ENCODE data around the gene SF3B2.

The SF3B2 gene

GRCh38 chr11:66064571-66064970 lies 12.4 kb downstream of the SF3B2 start:
- H3K27me3 ChIP-seq (ENCODE audit: control insufficient read depth in 1 of 2, insufficient read depth in 2 of 2, low read length in 2 of 2): no peaks in the 10 kb centered on the region
- H3K9me3 ChIP-seq (ENCODE audit: control insufficient read depth in 1 of 2, low read length in 2 of 2): no peaks in the 10 kb centered on the region
- no peak overlapping the region for H3K4me3 ChIP-seq (ENCODE audit: low read depth in 1 of 2, low read length in 2 of 2)
- H3K27ac ChIP-seq (ENCODE audit: low read depth, low read length): no peak overlapping the region
- H3K36me3 ChIP-seq (ENCODE audit: control insufficient read depth in 1 of 2, insufficient read depth in 2 of 2, low read length in 2 of 2): peaks cover 57 to 91% of the 10 kb centered on the region in 2 donors
- H3K4me1 ChIP-seq (ENCODE audit: control insufficient read depth in 1 of 2, insufficient read depth in 2 of 2, low read length in 2 of 2): peaks cover 9 to 12% of the 10 kb centered on the region in 2 donors
- no peak overlapping the region for H3K9ac ChIP-seq (ENCODE audit: low read depth in 1 of 2, low read length in 2 of 2)

GRCh38 chr11:66066751-66067150 lies 14.6 kb downstream of the SF3B2 start:
- H3K9me3 ChIP-seq (ENCODE audit: control insufficient read depth in 1 of 2, low read length in 2 of 2): no peaks in the 10 kb centered on the region
- no peak overlapping the region for H3K9ac ChIP-seq (ENCODE audit: low read depth in 1 of 2, low read length in 2 of 2)
- H3K36me3 ChIP-seq (ENCODE audit: control insufficient read depth in 1 of 2, insufficient read depth in 2 of 2, low read length in 2 of 2): peaks cover 36 to 69% of the 10 kb centered on the region in 2 donors
- H3K27ac ChIP-seq (ENCODE audit: low read depth, low read length): no peak overlapping the region
- peaks cover 9 to 16% of the 10 kb centered on the region in 2 donors for H3K4me1 ChIP-seq (ENCODE audit: control insufficient read depth in 1 of 2, insufficient read depth in 2 of 2, low read length in 2 of 2)
- no peak overlapping the region for H3K4me3 ChIP-seq (ENCODE audit: low read depth in 1 of 2, low read length in 2 of 2)
- no peaks in the 10 kb centered on the region for H3K27me3 ChIP-seq (ENCODE audit: control insufficient read depth in 1 of 2, insufficient read depth in 2 of 2, low read length in 2 of 2)

GRCh38 chr11:66067640-66068039 lies 15.5 kb downstream of the SF3B2 start:
- H3K4me1 ChIP-seq (ENCODE audit: control insufficient read depth in 1 of 2, insufficient read depth in 2 of 2, low read length in 2 of 2): peaks cover 9 to 16% of the 10 kb centered on the region in 2 donors
- no peaks in the 10 kb centered on the region for H3K27me3 ChIP-seq (ENCODE audit: control insufficient read depth in 1 of 2, insufficient read depth in 2 of 2, low read length in 2 of 2)
- H3K9ac ChIP-seq (ENCODE audit: low read depth in 1 of 2, low read length in 2 of 2): no peak overlapping the region
- peaks cover 34 to 61% of the 10 kb centered on the region in 2 donors for H3K36me3 ChIP-seq (ENCODE audit: control insufficient read depth in 1 of 2, insufficient read depth in 2 of 2, low read length in 2 of 2)
- H3K4me3 ChIP-seq (ENCODE audit: low read depth in 1 of 2, low read length in 2 of 2): no peak overlapping the region
- no peak overlapping the region for H3K27ac ChIP-seq (ENCODE audit: low read depth, low read length)
- H3K9me3 ChIP-seq (ENCODE audit: control insufficient read depth in 1 of 2, low read length in 2 of 2): no peaks in the 10 kb centered on the region

GRCh38 chr11:66068154-66068821 lies 16.1 kb downstream of the SF3B2 start:
- Histone ChIP-seq H3K36me3 (ENCODE audit: control insufficient read depth in 1 of 2, insufficient read depth in 2 of 2, low read length in 2 of 2) (peaks cover 28 to 54% of the 10 kb centered on the region in 2 donors), H3K9me3 (ENCODE audit: control insufficient read depth in 1 of 2, low read length in 2 of 2) (no peaks in the 10 kb centered on the region), H3K4me1 (ENCODE audit: control insufficient read depth in 1 of 2, insufficient read depth in 2 of 2, low read length in 2 of 2) (peaks cover 9 to 16% of the 10 kb centered on the region in 2 donors), H3K4me3 (ENCODE audit: low read depth in 1 of 2, low read length in 2 of 2) (no peak overlapping the region), H3K27me3 (ENCODE audit: control insufficient read depth in 1 of 2, insufficient read depth in 2 of 2, low read length in 2 of 2) (no peaks in the 10 kb centered on the region), H3K27ac (ENCODE audit: low read depth, low read length) (peak overlapping the region; percentile 62), H3K9ac (ENCODE audit: low read depth in 1 of 2, low read length in 2 of 2) (no peak overlapping the region)

GRCh38 chr11:66068923-66069714 lies 17.0 kb downstream of the SF3B2 start:
- Histone ChIP-seq H3K4me1 (ENCODE audit: control insufficient read depth in 1 of 2, insufficient read depth in 2 of 2, low read length in 2 of 2) (peaks cover 9 to 16% of the 10 kb centered on the region in 2 donors), H3K27me3 (ENCODE audit: control insufficient read depth in 1 of 2, insufficient read depth in 2 of 2, low read length in 2 of 2) (no peaks in the 10 kb centered on the region), H3K4me3 (ENCODE audit: low read depth in 1 of 2, low read length in 2 of 2) (peak overlapping the region; percentile 61 to 62), H3K27ac (ENCODE audit: low read depth, low read length) (peak overlapping the region; percentile 62), H3K9me3 (ENCODE audit: control insufficient read depth in 1 of 2, low read length in 2 of 2) (no peaks in the 10 kb centered on the region), H3K36me3 (ENCODE audit: control insufficient read depth in 1 of 2, insufficient read depth in 2 of 2, low read length in 2 of 2) (peaks cover 19 to 46% of the 10 kb centered on the region in 2 donors), H3K9ac (ENCODE audit: low read depth in 1 of 2, low read length in 2 of 2) (peak overlapping the region; percentile 52 to 55)

- peak within 1 kb of the TSS; percentile 62 to 72 for H3K4me3 ChIP-seq (ENCODE audit: low read depth in 1 of 2, low read length in 2 of 2)
- H3K36me3 ChIP-seq (ENCODE audit: control insufficient read depth in 1 of 2, insufficient read depth in 2 of 2, low read length in 2 of 2): peaks cover 18 to 37% of the 10 kb centered on the region in 2 donors
- H3K9me3 ChIP-seq (ENCODE audit: control insufficient read depth in 1 of 2, low read length in 2 of 2): no peaks in the 10 kb centered on the region
- H3K4me1 ChIP-seq (ENCODE audit: control insufficient read depth in 1 of 2, insufficient read depth in 2 of 2, low read length in 2 of 2): peaks cover 9 to 16% of the 10 kb centered on the region in 2 donors
- no peaks in the 10 kb centered on the region for H3K27me3 ChIP-seq (ENCODE audit: control insufficient read depth in 1 of 2, insufficient read depth in 2 of 2, low read length in 2 of 2)
- peak within 1 kb of the TSS; percentile 55 to 60 for H3K9ac ChIP-seq (ENCODE audit: low read depth in 1 of 2, low read length in 2 of 2)
- peak within 1 kb of the TSS; percentile 62 for H3K27ac ChIP-seq (ENCODE audit: low read depth, low read length)
Measured at GRCh38 chr11:66069715-66070603, 17.8 kb downstream of the SF3B2 start, which contains the start of gene PACS1. TSS of gene PACS1 (plus strand) at chr11:66070272. CDS start at chr11:66070487, 215 bp downstream.

GRCh38 chr11:66070604-66071380 lies 18.6 kb downstream of the SF3B2 start:
- Histone ChIP-seq H3K9me3 (ENCODE audit: control insufficient read depth in 1 of 2, low read length in 2 of 2) (no peaks in the 10 kb centered on the region), H3K4me1 (ENCODE audit: control insufficient read depth in 1 of 2, insufficient read depth in 2 of 2, low read length in 2 of 2) (peaks cover 9 to 16% of the 10 kb centered on the region in 2 donors), H3K27me3 (ENCODE audit: control insufficient read depth in 1 of 2, insufficient read depth in 2 of 2, low read length in 2 of 2) (no peaks in the 10 kb centered on the region), H3K27ac (ENCODE audit: low read depth, low read length) (peak overlapping the region; percentile 22), H3K9ac (ENCODE audit: low read depth in 1 of 2, low read length in 2 of 2) (peak overlapping the region; percentile 52 to 60), H3K4me3 (ENCODE audit: low read depth in 1 of 2, low read length in 2 of 2) (peak overlapping the region; percentile 56 to 72), H3K36me3 (ENCODE audit: control insufficient read depth in 1 of 2, insufficient read depth in 2 of 2, low read length in 2 of 2) (peaks cover 15 to 33% of the 10 kb centered on the region in 2 donors)

GRCh38 chr11:66071381-66071801 lies 19.2 kb downstream of the SF3B2 start:
- no peak overlapping the region for H3K27ac ChIP-seq (ENCODE audit: low read depth, low read length)
- H3K36me3 ChIP-seq (ENCODE audit: control insufficient read depth in 1 of 2, insufficient read depth in 2 of 2, low read length in 2 of 2): peaks cover 15 to 27% of the 10 kb centered on the region in 2 donors
- peaks cover 9 to 16% of the 10 kb centered on the region in 2 donors for H3K4me1 ChIP-seq (ENCODE audit: control insufficient read depth in 1 of 2, insufficient read depth in 2 of 2, low read length in 2 of 2)
- no peaks in the 10 kb centered on the region for H3K27me3 ChIP-seq (ENCODE audit: control insufficient read depth in 1 of 2, insufficient read depth in 2 of 2, low read length in 2 of 2)
- peak overlapping the region; percentile 56 to 72 for H3K4me3 ChIP-seq (ENCODE audit: low read depth in 1 of 2, low read length in 2 of 2)
- peak overlapping the region; percentile 52 to 60 for H3K9ac ChIP-seq (ENCODE audit: low read depth in 1 of 2, low read length in 2 of 2)
- H3K9me3 ChIP-seq (ENCODE audit: control insufficient read depth in 1 of 2, low read length in 2 of 2): no peaks in the 10 kb centered on the region

GRCh38 chr11:66072081-66072480 lies 19.9 kb downstream of the SF3B2 start:
- H3K27me3 ChIP-seq (ENCODE audit: control insufficient read depth in 1 of 2, insufficient read depth in 2 of 2, low read length in 2 of 2): no peaks in the 10 kb centered on the region
- H3K4me1 ChIP-seq (ENCODE audit: control insufficient read depth in 1 of 2, insufficient read depth in 2 of 2, low read length in 2 of 2): peaks cover 9 to 16% of the 10 kb centered on the region in 2 donors
- peaks cover 9 to 23% of the 10 kb centered on the region in 2 donors for H3K36me3 ChIP-seq (ENCODE audit: control insufficient read depth in 1 of 2, insufficient read depth in 2 of 2, low read length in 2 of 2)
- H3K9me3 ChIP-seq (ENCODE audit: control insufficient read depth in 1 of 2, low read length in 2 of 2): no peaks in the 10 kb centered on the region
- no peak overlapping the region for H3K27ac ChIP-seq (ENCODE audit: low read depth, low read length)
- H3K4me3 ChIP-seq (ENCODE audit: low read depth in 1 of 2, low read length in 2 of 2): no peak overlapping the region
- peak overlapping the region in 1 of 2 donors; percentile 52 for H3K9ac ChIP-seq (ENCODE audit: low read depth in 1 of 2, low read length in 2 of 2)
